WI38 (cell line): ENCODE data around the gene ANXA2.

Experiments
- H3K4me3 ChIP-seq: 2 replicates; pipeline ENCODE4 v1.5.1; 2011; ENCODE audit warnings: low read depth, mild to moderate bottlenecking, control low read depth, low read length
- CTCF ChIP-seq: IDR thresholded peaks from 2 replicates; pipeline ENCODE4 v1.5.1; 2012; ENCODE audit warnings: low read depth, mild to moderate bottlenecking, control low read depth, low read length

ANXA2 gene

DNA sequence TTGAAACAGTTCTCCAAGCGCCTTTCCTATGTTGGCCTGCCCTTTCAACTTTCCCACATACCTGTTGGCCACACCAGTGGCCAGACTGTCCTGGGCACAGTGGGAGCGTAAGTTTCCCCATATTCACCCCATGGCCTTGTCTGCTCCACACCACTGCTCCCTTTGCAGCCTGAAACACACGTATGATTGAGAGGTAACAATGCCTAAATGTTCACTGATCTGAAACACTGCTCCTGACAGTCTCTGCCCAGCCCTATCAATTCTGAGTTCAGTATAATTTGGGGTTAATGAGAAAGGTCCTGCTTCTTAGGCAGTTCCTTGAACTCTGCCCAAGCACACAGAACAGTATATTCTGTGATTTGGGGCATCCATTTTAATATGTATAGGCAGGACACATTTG lies 52.2 kb downstream of the ANXA2 start:
- no peak for TF ChIP-seq CTCF
- no peak overlapping the region for H3K4me3 ChIP-seq

- no peak for TF ChIP-seq CTCF
- H3K4me3 ChIP-seq = no peak overlapping the region
These were observed 52.8 kb downstream of the ANXA2 start for GRCh38 chr15:60344987-60345386.

GRCh38 chr15:60344461-60344860 lies 53.3 kb downstream of the ANXA2 start:
- no peak for TF ChIP-seq CTCF
- no peak overlapping the region for H3K4me3 ChIP-seq

GRCh38 chr15:60343221-60343970 lies 54.4 kb downstream of the ANXA2 start:
- no peak overlapping the region for H3K4me3 ChIP-seq
- TF ChIP-seq CTCF = no peak

DNA sequence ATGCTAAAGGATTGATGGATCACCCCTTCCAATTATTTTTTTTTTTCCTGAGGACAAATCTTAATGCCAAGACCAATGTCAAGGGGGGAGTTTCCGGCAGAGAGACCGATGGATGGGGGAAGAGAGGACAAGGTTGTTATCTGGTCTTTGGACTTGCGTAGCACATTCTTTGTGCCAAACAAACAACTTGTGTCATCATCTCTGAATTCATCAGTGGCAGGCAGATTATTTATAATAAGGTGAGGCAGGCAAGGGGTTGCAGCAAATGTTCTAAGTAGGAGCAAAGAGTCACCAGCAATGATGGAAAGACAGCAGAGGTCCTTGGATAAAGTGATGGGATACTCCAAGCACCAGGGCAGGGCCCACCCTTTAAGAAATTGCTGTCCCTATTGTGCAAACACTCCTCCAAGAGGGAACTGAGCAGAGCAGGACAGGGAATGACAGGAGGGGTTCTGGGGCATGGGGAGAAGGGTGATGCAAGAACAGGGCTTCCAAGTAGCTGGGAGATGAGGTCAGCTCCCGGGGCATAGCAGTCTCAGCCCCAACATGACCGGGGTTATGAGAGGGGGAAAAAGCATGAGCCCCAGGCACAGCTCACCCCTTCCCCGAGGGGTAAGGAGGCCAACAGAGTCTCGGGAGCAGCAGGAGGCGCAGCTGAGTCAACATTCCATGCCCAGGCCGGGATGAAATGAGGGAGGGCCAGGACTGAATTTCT lies 57.4 kb downstream of the ANXA2 start:
- no peak overlapping the region for H3K4me3 ChIP-seq
- no peak for TF ChIP-seq CTCF

- H3K4me3 ChIP-seq = no peak overlapping the region
- TF ChIP-seq CTCF = no peak
These were observed 58.5 kb downstream of the ANXA2 start for GRCh38 chr15:60339236-60339635.

DNA sequence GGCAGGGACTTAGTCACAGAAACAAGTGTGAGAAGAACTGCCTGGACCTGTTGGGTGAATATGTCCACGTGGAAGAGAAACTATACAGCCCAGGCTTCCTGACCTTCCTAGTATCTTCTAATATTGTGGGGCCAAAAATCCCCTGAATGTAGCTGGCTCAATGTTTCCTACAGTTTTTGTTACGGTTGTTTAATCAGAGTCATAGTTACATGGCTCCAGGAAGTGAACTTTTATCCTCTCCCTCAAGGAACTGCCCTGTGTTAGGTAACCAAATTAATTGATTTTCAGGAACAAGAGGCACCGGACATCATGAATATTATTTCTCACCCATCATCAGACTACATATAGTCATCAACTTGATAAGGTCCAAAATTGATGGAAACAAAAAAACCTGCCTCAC lies 59.0 kb downstream of the ANXA2 start:
- no peak overlapping the region for H3K4me3 ChIP-seq
- TF ChIP-seq CTCF = no peak
